HepG2 (cell line): ENCODE data around the gene SCRT2. TPM values are rescaled to one million over a fixed set of nuclear protein-coding genes. Genes with fewer than 3 reads are reported as not detected.

Experiments
- DRAP1 ChIP-seq: IDR thresholded peaks from 2 replicates; pipeline ENCODE4 v1.6.1; 2016; ENCODE audit warnings: missing genetic modification reagents, missing compliant biosample characterization
- LRRFIP1 ChIP-seq: sonication (generic); formaldehyde crosslinking; conservative IDR thresholded peaks from 2 replicates; pipeline ENCODE4 v1.4.0; 2020; ENCODE audit warnings: missing genetic modification reagents
- PBX3 ChIP-seq: sonication (generic); formaldehyde crosslinking; IDR thresholded peaks from 2 replicates; pipeline ENCODE4 v1.8.1; 2023; ENCODE audit warnings: missing genetic modification reagents, inconsistent platforms, borderline replicate concordance
- PCBP2 ChIP-seq: fragments of 200-400 bp; formaldehyde crosslinking; optimal IDR thresholded peaks from 2 replicates; pipeline ENCODE3; 2018; ENCODE audit warnings: low read length, low read depth; ENCODE audit not compliant: poor library complexity, severe bottlenecking
- REST ChIP-seq, 2 experiments: IDR thresholded peaks; 2 replicates each; pipeline ENCODE4 v1.6.1; 2011 to 2012; ENCODE audit warnings: low read length in 2 of 2, borderline replicate concordance in 1 of 2, low read depth in 1 of 2, mild to moderate bottlenecking in 1 of 2, moderate library complexity in 1 of 2
- RNF2 ChIP-seq: fragments of 450-650 bp; conservative IDR thresholded peaks from 2 replicates; pipeline ENCODE4 v1.6.1; 2016; ENCODE audit warnings: low read depth
- SOX6 ChIP-seq, 2 experiments: fragments of 450-650 bp in 1 of 2; sonication (generic) in 1 of 2; formaldehyde crosslinking in 1 of 2; IDR thresholded peaks; 2 replicates each; pipeline versions ENCODE4 v1.4.0 to v1.6.1; 2017 to 2020; ENCODE audit warnings: antibody characterized with exemption in 1 of 2, mild to moderate bottlenecking in 1 of 2, missing genetic modification reagents in 1 of 2
- SP140L ChIP-seq: sonication (generic); formaldehyde crosslinking; IDR thresholded peaks from 2 replicates; pipeline ENCODE4 v1.4.0; 2020; ENCODE audit warnings: missing genetic modification reagents, borderline replicate concordance
- STAT5B ChIP-seq: sonication (generic); formaldehyde crosslinking; IDR thresholded peaks from 2 replicates; pipeline ENCODE4 v1.4.0; 2020; ENCODE audit warnings: missing genetic modification reagents
- ZBTB33 ChIP-seq: sonication (generic); formaldehyde crosslinking; IDR thresholded peaks from 2 replicates; pipeline ENCODE4 v1.4.0; 2020; ENCODE audit warnings: missing genetic modification reagents
- ZNF274 ChIP-seq: sonication (generic); formaldehyde crosslinking; IDR thresholded peaks from 2 replicates; pipeline ENCODE4 v1.5.1; 2020; ENCODE audit warnings: mild to moderate bottlenecking, missing genetic modification reagents
- ZNF280D ChIP-seq: sonication (generic); formaldehyde crosslinking; IDR thresholded peaks from 2 replicates; pipeline ENCODE4 v1.5.1; 2020; ENCODE audit warnings: mild to moderate bottlenecking, missing genetic modification reagents
- ZNF550 ChIP-seq: sonication (generic); formaldehyde crosslinking; IDR thresholded peaks from 2 replicates; pipeline ENCODE4 v1.4.0; 2020; ENCODE audit warnings: mild to moderate bottlenecking, missing genetic modification reagents, borderline replicate concordance
- polyA plus RNA-seq, 8 experiments: library from polyadenylated mRNA; depleted of rRNA in 3 of 8; stranded (reverse) in 7 of 8; unstranded in 1 of 8; fragments of >200 nt; fragmentation: Illumina TruSeq in 4 of 8; extraction: Trizol in 4 of 8; gene quantifications; 2 replicates each; pipeline versions ENCODE4 v1.2.1 to v1.2.3, GENCODE V29; 2011 to 2016; ENCODE audit warnings: low read depth in 4 of 8, missing spikeins in 1 of 8, mixed read lengths in 1 of 8; ENCODE audit not compliant: insufficient read depth in 1 of 8
- total RNA-seq, 5 experiments: library from RNA; depleted of rRNA; stranded (reverse); fragments of >200 nt; fragmentation: Illumina TruSeq; extraction: Trizol; gene quantifications; 2 replicates each; pipeline ENCODE4 v1.2.3, GENCODE V29; 2016; ENCODE audit warnings: low read depth in 1 of 5

Gene SCRT2
- total and polyA plus RNA-seq, 2 of the 13 experiments (the other 11 are each of a cell fraction or from before 2014, with no cell fraction given), result not detected

- no peak; the same call in 1 of the 2 replicates for TF ChIP-seq ZNF280D
- no peak for TF ChIP-seq ZNF274 (CRISPR knock-in tag)
- no peak for TF ChIP-seq DRAP1 (CRISPR knock-in tag)
- peak; percentile 58; the same call in 1 of the 2 replicates for TF ChIP-seq RNF2
- no peak for TF ChIP-seq SOX6 (IDR thresholded peaks at IDR 0.05)
- TF ChIP-seq SOX6 (CRISPR knock-in tag; IDR thresholded peaks at IDR 0.05), result no peak
- TF ChIP-seq SP140L (CRISPR knock-in tag), result no peak
- no peak for TF ChIP-seq ZBTB33
- no peak for TF ChIP-seq STAT5B (CRISPR knock-in tag)
- TF ChIP-seq ZNF550, result no peak
- TF ChIP-seq PCBP2, result no peak
- TF ChIP-seq REST (IDR thresholded peaks at IDR 0.05; ENCODE audit: borderline replicate concordance in 1 of 2, low read depth in 1 of 2, low read length in 2 of 2), result no peak
- no peak for TF ChIP-seq LRRFIP1 (CRISPR knock-in tag)
- no peak; the same call in 1 of the 2 replicates for TF ChIP-seq PBX3 (CRISPR knock-in tag)
Observed at GRCh38 chr20:651713-652614, 23.6 kb downstream of the SCRT2 start (continued).
